ENCODE results near the gene COLEC12. TPM values are rescaled to one million over a fixed set of nuclear protein-coding genes. Genes with fewer than 3 reads are reported as not detected.

The COLEC12 gene
- polyA plus RNA-seq, 2 donors, result 0.75 to 1.2 TPM

DNA sequence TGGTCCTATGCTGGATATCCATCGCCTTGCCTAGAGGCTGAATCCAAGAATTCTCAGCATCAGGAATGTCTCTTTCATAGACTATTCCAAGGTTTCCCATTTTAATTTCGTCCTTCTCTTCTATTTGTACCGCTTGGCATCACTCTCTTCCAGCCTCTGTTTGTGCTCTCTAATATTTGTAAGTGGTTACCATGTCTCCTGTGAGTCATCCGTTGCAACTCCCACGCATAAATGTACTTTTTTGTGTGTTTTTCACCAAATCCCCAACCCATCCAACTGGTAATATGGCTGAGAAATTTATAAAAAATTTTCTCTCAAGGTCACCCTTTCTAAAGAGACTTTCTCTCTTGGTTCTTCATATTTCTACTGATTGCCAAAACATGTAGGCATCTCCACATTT, 21.8 kb downstream of the COLEC12 start:
- WGBS, 2 donors, result 48 to 62% methylated on average over 5 of the region's 5 CpGs

GRCh38 chr18:477565-477964, 22.9 kb downstream of the COLEC12 start:
- H3K9me3 ChIP-seq (ENCODE audit: control insufficient read depth in 2 of 2, insufficient read depth in 1 of 2, low read depth in 1 of 2, low read length in 1 of 2), result no peaks in the 10 kb centered on the region
- no peaks in the 10 kb centered on the region for H3K36me3 ChIP-seq (ENCODE audit: control insufficient read depth in 2 of 2, insufficient read depth in 2 of 2, low read length in 1 of 2)
- no peaks in the 10 kb centered on the region for H3K4me1 ChIP-seq (ENCODE audit: control insufficient read depth in 2 of 2, insufficient read depth in 2 of 2, low read length in 1 of 2)
- H3K27me3 ChIP-seq (ENCODE audit: control insufficient read depth in 1 of 2, insufficient read depth in 2 of 2, low read length in 2 of 2), result no peaks in the 10 kb centered on the region
- H3K4me3 ChIP-seq (ENCODE audit: low read depth in 1 of 2, low read length in 2 of 2), result no peak overlapping the region
- no peak overlapping the region for H3K27ac ChIP-seq (ENCODE audit: low read depth in 2 of 2, low read length in 1 of 2)
- WGBS, 2 donors, result 50 to 64% methylated on average over 2 of the region's 2 CpGs

More for the DNA sequence above, 21.8 kb downstream of the COLEC12 start:
- Histone ChIP-seq H3K36me3 (ENCODE audit: control insufficient read depth in 2 of 2, insufficient read depth in 2 of 2, low read length in 1 of 2) (no peaks in the 10 kb centered on the region), H3K4me3 (ENCODE audit: low read depth in 1 of 2, low read length in 2 of 2) (no peak overlapping the region), H3K4me1 (ENCODE audit: control insufficient read depth in 2 of 2, insufficient read depth in 2 of 2, low read length in 1 of 2) (no peaks in the 10 kb centered on the region), H3K9me3 (ENCODE audit: control insufficient read depth in 2 of 2, insufficient read depth in 1 of 2, low read depth in 1 of 2, low read length in 1 of 2) (no peaks in the 10 kb centered on the region), H3K27ac (ENCODE audit: low read depth in 2 of 2, low read length in 1 of 2) (no peak overlapping the region), H3K27me3 (ENCODE audit: control insufficient read depth in 1 of 2, insufficient read depth in 2 of 2, low read length in 2 of 2) (no peaks in the 10 kb centered on the region)

DNA sequence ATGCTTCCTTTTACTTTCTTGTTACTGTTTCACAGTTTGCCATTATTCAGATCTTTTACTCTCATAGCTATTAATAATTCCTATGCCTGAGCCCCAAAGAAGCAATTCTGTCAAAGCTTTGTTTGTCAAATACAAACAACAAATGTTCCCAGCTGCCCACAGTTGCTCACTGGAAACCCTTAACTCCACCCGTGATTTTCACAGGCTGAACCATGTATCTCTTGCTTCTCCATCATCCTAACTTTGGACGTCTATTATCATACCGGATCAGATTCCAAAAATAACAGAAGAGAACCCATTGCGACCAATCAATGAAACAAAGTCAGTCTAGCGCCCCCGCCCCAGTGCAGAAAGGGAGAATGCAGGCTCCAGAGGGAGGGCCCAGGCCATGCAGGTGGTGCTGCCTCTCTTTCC, 24.2 kb downstream of the COLEC12 start:
- no peaks in the 10 kb centered on the region for H3K4me1 ChIP-seq (ENCODE audit: control insufficient read depth in 2 of 2, insufficient read depth in 2 of 2, low read length in 1 of 2)

DNA sequence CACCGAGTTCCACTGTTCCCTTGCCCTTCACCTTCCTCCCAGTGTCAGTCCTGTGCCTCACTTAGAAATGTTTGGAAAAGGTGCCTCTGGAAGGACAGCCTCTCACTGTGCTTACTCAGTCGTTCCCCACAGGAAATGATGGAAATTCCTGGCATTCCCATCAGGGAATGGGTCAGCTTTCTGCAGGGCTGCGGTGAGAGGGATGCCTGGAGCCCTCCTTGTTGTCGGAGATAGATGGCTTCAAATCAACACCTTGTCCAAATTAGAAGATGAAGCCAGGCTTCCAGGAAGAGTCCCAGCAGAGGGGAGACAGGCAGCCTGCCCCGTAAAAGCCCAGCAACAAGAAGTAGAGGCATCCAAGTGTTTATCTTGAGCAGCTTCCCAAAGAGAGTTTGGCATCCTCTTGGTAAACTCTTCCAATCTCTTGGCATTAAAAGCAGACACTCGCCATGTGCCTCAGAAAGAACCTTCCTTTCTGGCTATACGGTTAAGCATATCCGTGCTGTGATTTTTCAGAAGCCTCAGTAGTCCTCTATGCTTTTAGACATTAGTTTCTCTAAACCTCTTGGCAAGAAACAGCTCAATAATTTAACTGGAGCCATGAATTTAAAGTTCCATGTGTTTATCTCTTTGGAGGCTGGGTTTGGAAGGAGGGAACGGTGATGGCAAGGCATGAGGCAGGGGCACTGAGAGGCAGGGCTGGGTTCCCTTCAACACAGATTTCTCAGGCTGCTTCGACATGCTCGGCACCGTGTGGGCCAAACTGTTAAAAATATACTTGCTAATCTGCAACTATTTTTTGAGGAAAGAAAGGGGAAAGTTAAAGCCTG, 25.1 kb downstream of the COLEC12 start:
- H3K36me3 ChIP-seq (ENCODE audit: control insufficient read depth in 2 of 2, insufficient read depth in 2 of 2, low read length in 1 of 2), result no peaks in the 10 kb centered on the region
- no peak overlapping the region for H3K4me3 ChIP-seq (ENCODE audit: low read depth in 1 of 2, low read length in 2 of 2)
- no peaks in the 10 kb centered on the region for H3K9me3 ChIP-seq (ENCODE audit: control insufficient read depth in 2 of 2, insufficient read depth in 1 of 2, low read depth in 1 of 2, low read length in 1 of 2)
- no peak overlapping the region for H3K27ac ChIP-seq (ENCODE audit: low read depth in 2 of 2, low read length in 1 of 2)
- no peaks in the 10 kb centered on the region for H3K27me3 ChIP-seq (ENCODE audit: control insufficient read depth in 1 of 2, insufficient read depth in 2 of 2, low read length in 2 of 2)
- no peaks in the 10 kb centered on the region for H3K4me1 ChIP-seq (ENCODE audit: control insufficient read depth in 2 of 2, insufficient read depth in 2 of 2, low read length in 1 of 2)
- 57 to 62% methylated on average over 12 of the region's 12 CpGs for WGBS, 2 donors

More for the DNA sequence above, 24.2 kb downstream of the COLEC12 start:
- Histone ChIP-seq H3K27ac (ENCODE audit: low read depth in 2 of 2, low read length in 1 of 2) (peak overlapping the region in 1 of 2 donors; percentile 1), H3K36me3 (ENCODE audit: control insufficient read depth in 2 of 2, insufficient read depth in 2 of 2, low read length in 1 of 2) (no peaks in the 10 kb centered on the region), H3K9me3 (ENCODE audit: control insufficient read depth in 2 of 2, insufficient read depth in 1 of 2, low read depth in 1 of 2, low read length in 1 of 2) (no peaks in the 10 kb centered on the region), H3K27me3 (ENCODE audit: control insufficient read depth in 1 of 2, insufficient read depth in 2 of 2, low read length in 2 of 2) (no peaks in the 10 kb centered on the region), H3K4me3 (ENCODE audit: low read depth in 1 of 2, low read length in 2 of 2) (no peak overlapping the region)
- 68 to 69% methylated on average over 6 of the region's 6 CpGs for WGBS, 2 donors

GRCh38 chr18:474416-474815, 26.1 kb downstream of the COLEC12 start:
- H3K4me3 ChIP-seq (ENCODE audit: low read depth in 1 of 2, low read length in 2 of 2), result no peak overlapping the region
- WGBS, 2 donors, result 55 to 60% methylated on average over 4 of the region's 4 CpGs
- H3K27ac ChIP-seq (ENCODE audit: low read depth in 2 of 2, low read length in 1 of 2), result no peak overlapping the region
- H3K27me3 ChIP-seq (ENCODE audit: control insufficient read depth in 1 of 2, insufficient read depth in 2 of 2, low read length in 2 of 2), result no peaks in the 10 kb centered on the region
- H3K36me3 ChIP-seq (ENCODE audit: control insufficient read depth in 2 of 2, insufficient read depth in 2 of 2, low read length in 1 of 2), result no peaks in the 10 kb centered on the region
- no peaks in the 10 kb centered on the region for H3K9me3 ChIP-seq (ENCODE audit: control insufficient read depth in 2 of 2, insufficient read depth in 1 of 2, low read depth in 1 of 2, low read length in 1 of 2)
- no peaks in the 10 kb centered on the region for H3K4me1 ChIP-seq (ENCODE audit: control insufficient read depth in 2 of 2, insufficient read depth in 2 of 2, low read length in 1 of 2)

GRCh38 chr18:473802-474201, 26.7 kb downstream of the COLEC12 start:
- no peak overlapping the region for H3K27ac ChIP-seq (ENCODE audit: low read depth in 2 of 2, low read length in 1 of 2)

GRCh38 chr18:471716-472115, 28.8 kb downstream of the COLEC12 start:
- no peaks in the 10 kb centered on the region for H3K9me3 ChIP-seq (ENCODE audit: control insufficient read depth in 2 of 2, insufficient read depth in 1 of 2, low read depth in 1 of 2, low read length in 1 of 2)
- WGBS, 2 donors, result 84 to 86% methylated on average over 3 of the region's 3 CpGs
- H3K4me1 ChIP-seq (ENCODE audit: control insufficient read depth in 2 of 2, insufficient read depth in 2 of 2, low read length in 1 of 2), result no peaks in the 10 kb centered on the region
- H3K36me3 ChIP-seq (ENCODE audit: control insufficient read depth in 2 of 2, insufficient read depth in 2 of 2, low read length in 1 of 2), result no peaks in the 10 kb centered on the region
- no peaks in the 10 kb centered on the region for H3K27me3 ChIP-seq (ENCODE audit: control insufficient read depth in 1 of 2, insufficient read depth in 2 of 2, low read length in 2 of 2)
- H3K27ac ChIP-seq (ENCODE audit: low read depth in 2 of 2, low read length in 1 of 2), result no peak overlapping the region
- H3K4me3 ChIP-seq (ENCODE audit: low read depth in 1 of 2, low read length in 2 of 2), result no peak overlapping the region

More at GRCh38 chr18:473802-474201, 26.7 kb downstream of the COLEC12 start:
- no peaks in the 10 kb centered on the region for H3K9me3 ChIP-seq (ENCODE audit: control insufficient read depth in 2 of 2, insufficient read depth in 1 of 2, low read depth in 1 of 2, low read length in 1 of 2)
- H3K4me1 ChIP-seq (ENCODE audit: control insufficient read depth in 2 of 2, insufficient read depth in 2 of 2, low read length in 1 of 2), result no peaks in the 10 kb centered on the region
- 83 to 88% methylated on average over 1 of the region's 1 CpG for WGBS, 2 donors
- no peaks in the 10 kb centered on the region for H3K27me3 ChIP-seq (ENCODE audit: control insufficient read depth in 1 of 2, insufficient read depth in 2 of 2, low read length in 2 of 2)
- no peaks in the 10 kb centered on the region for H3K36me3 ChIP-seq (ENCODE audit: control insufficient read depth in 2 of 2, insufficient read depth in 2 of 2, low read length in 1 of 2)
- no peak overlapping the region for H3K4me3 ChIP-seq (ENCODE audit: low read depth in 1 of 2, low read length in 2 of 2)

DNA sequence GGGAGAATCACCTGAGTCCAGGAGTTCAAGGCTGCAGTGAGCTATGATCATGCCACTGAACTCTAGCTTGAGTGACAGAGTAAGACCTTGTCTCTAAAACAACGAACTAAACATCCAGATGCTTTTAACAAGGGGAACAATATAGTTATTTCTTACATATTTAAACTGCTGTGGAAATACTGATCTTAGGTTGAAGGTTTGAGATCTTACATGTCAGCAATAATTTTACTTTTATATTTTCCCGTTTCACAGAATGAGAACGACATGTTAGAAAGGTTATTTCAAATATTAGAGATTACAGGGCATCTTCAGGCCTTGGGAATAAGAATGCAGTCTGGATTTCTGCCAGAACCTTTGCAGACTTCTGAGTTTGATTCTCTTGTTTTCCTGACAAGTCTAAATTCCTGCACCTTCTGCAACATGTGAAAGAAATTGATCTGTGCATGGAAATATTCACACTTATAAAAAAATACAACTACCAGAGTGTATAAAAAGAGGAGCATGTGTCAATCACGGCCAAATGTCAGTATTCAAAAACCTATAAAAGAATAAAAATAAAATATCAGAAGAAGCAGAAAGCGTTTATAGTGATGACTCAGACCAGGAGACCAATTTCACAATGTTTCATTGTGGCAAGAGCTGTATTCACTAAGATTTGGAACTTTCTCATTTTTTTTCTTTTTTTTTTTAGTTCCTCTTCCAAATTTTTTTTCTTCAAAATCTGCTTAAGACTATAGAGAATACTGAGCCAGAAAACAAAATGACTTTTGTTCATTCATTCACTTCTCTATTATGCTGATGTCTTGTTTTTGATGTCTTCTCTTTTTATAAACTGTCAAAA, 29.6 kb downstream of the COLEC12 start:
- Histone ChIP-seq H3K27ac (ENCODE audit: low read depth in 2 of 2, low read length in 1 of 2) (no peak overlapping the region), H3K9me3 (ENCODE audit: control insufficient read depth in 2 of 2, insufficient read depth in 1 of 2, low read depth in 1 of 2, low read length in 1 of 2) (no peaks in the 10 kb centered on the region), H3K4me1 (ENCODE audit: control insufficient read depth in 2 of 2, insufficient read depth in 2 of 2, low read length in 1 of 2) (no peaks in the 10 kb centered on the region), H3K27me3 (ENCODE audit: control insufficient read depth in 1 of 2, insufficient read depth in 2 of 2, low read length in 2 of 2) (no peaks in the 10 kb centered on the region), H3K36me3 (ENCODE audit: control insufficient read depth in 2 of 2, insufficient read depth in 2 of 2, low read length in 1 of 2) (no peaks in the 10 kb centered on the region), H3K4me3 (ENCODE audit: low read depth in 1 of 2, low read length in 2 of 2) (no peak overlapping the region)
- 53 to 58% methylated on average over 5 of the region's 5 CpGs for WGBS, 2 donors

GRCh38 chr18:468955-469790, 31.3 kb downstream of the COLEC12 start:
- WGBS, 2 donors, result 72% methylated on average over 13 of the region's 13 CpGs
- H3K27ac ChIP-seq (ENCODE audit: low read depth in 2 of 2, low read length in 1 of 2), result no peak overlapping the region
- H3K4me3 ChIP-seq (ENCODE audit: low read depth in 1 of 2, low read length in 2 of 2), result no peak overlapping the region
- no peaks in the 10 kb centered on the region for H3K27me3 ChIP-seq (ENCODE audit: control insufficient read depth in 1 of 2, insufficient read depth in 2 of 2, low read length in 2 of 2)
- no peaks in the 10 kb centered on the region for H3K9me3 ChIP-seq (ENCODE audit: control insufficient read depth in 2 of 2, insufficient read depth in 1 of 2, low read depth in 1 of 2, low read length in 1 of 2)
- H3K36me3 ChIP-seq (ENCODE audit: control insufficient read depth in 2 of 2, insufficient read depth in 2 of 2, low read length in 1 of 2), result no peaks in the 10 kb centered on the region
- no peaks in the 10 kb centered on the region for H3K4me1 ChIP-seq (ENCODE audit: control insufficient read depth in 2 of 2, insufficient read depth in 2 of 2, low read length in 1 of 2)
